ENCODE results near the gene ADTRP. TPM values are rescaled to one million over a fixed set of nuclear protein-coding genes. Genes with fewer than 3 reads are reported as not detected.

Gene ADTRP
- total and polyA plus RNA-seq, 10 of the 15 experiments (the other 5 are each of a cell fraction or from before 2014, with no cell fraction given) = 0.10 to 2.6 (median 2.1) TPM

GRCh38 chr6:11712760-11713159 is 65.8 kb downstream of the ADTRP start (continued):
- TF ChIP-seq FOXM1 (IDR thresholded peaks at IDR 0.05; ENCODE audit: low read depth, low read length) (peak; percentile 28; the same call in 1 of the 2 replicates), ZBTB11 (CRISPR knock-in tag; IDR thresholded peaks at IDR 0.05) (no peak), HDGF (IDR thresholded peaks at IDR 0.05) (no peak), JUND (IDR thresholded peaks at IDR 0.05; ENCODE audit: low read depth, low read length) (no peak), SKIL (IDR thresholded peaks at IDR 0.05; ENCODE audit: low read depth, poor library complexity, severe bottlenecking) (no peak), ZZZ3 (IDR thresholded peaks at IDR 0.05; ENCODE audit: control insufficient read depth, insufficient read length, low read depth) (no peak), SIX5 (IDR thresholded peaks at IDR 0.05; ENCODE audit: low read depth, low read length, severe bottlenecking) (no peak), SMC3 (IDR thresholded peaks at IDR 0.05; ENCODE audit: borderline replicate concordance, low read length) (no peak; the same call in 1 of the 2 replicates), IRF5 (IDR thresholded peaks at IDR 0.05; ENCODE audit: borderline replicate concordance) (no peak), CEBPZ (IDR thresholded peaks at IDR 0.05; ENCODE audit: low read depth, low read length) (no peak), POLR2A (IDR thresholded peaks at IDR 0.05; ENCODE audit: low read depth, low read length) (no peak), CHD2 (IDR thresholded peaks at IDR 0.05; ENCODE audit: borderline replicate concordance, low read depth, low read length) (no peak), SP1 (IDR thresholded peaks at IDR 0.05; ENCODE audit: low read depth, low read length) (no peak), REST (IDR thresholded peaks at IDR 0.05; ENCODE audit: low read depth, low read length) (no peak), ETV6 (conservative IDR thresholded peaks at IDR 0.05 in 1 of 2, IDR thresholded peaks at IDR 0.05 in 1 of 2; ENCODE audit: borderline replicate concordance in 1 of 2, low read depth in 1 of 2) (no peak), YY1 (IDR thresholded peaks at IDR 0.05; ENCODE audit: low read depth, low read length) (0 out of 2 replicates have a peak, but pooled peaks have one; percentile 12)
